Dedifferentiated amniotic fluid mesenchymal stem cell (primary cell): ENCODE results near the gene UPK3BL2.
"Not testable (repeated sequence)": the region's sequence is repeated elsewhere in the genome, so short reads cannot be mapped to it uniquely, and the experiment has no call there.

Experiments used
- DNase-seq: peaks from one replicate; pipeline ENCODE4 v3.0.0-alpha.2; 2016; ENCODE audit errors: extremely low spot score

UPK3BL2 gene

GRCh38 chr7:102531583-102531982 is 11.9 kb downstream of the UPK3BL2 start:
- not testable (repeated sequence) for DNase-seq

GRCh38 chr7:102527822-102528793 is 15.4 kb downstream of the UPK3BL2 start:
- not testable (repeated sequence) for DNase-seq

GRCh38 chr7:102527182-102527581 is 16.3 kb downstream of the UPK3BL2 start:
- not testable (repeated sequence) for DNase-seq

GRCh38 chr7:102524803-102525202 is 18.7 kb downstream of the UPK3BL2 start:
- DNase-seq, result not testable (repeated sequence)

- DNase-seq, result not testable (repeated sequence)
Observed at GRCh38 chr7:102520797-102521196, 22.7 kb downstream of the UPK3BL2 start.

- not testable (repeated sequence) for DNase-seq
Observed at GRCh38 chr7:102517550-102518147, 25.8 kb downstream of the UPK3BL2 start, which contains the start of gene RASA4B. Gene RASA4B, minus strand, starts transcription at chr7:102517777. Its CDS starts 67 bp downstream, at chr7:102517710.

GRCh38 chr7:102516951-102517350 is 26.5 kb downstream of the UPK3BL2 start:
- DNase-seq, result not testable (repeated sequence)

GRCh38 chr7:102515889-102516288 is 27.6 kb downstream of the UPK3BL2 start:
- not testable (repeated sequence) for DNase-seq

GRCh38 chr7:102514881-102515721 is 28.4 kb downstream of the UPK3BL2 start:
- not testable (repeated sequence) for DNase-seq

GRCh38 chr7:102512642-102513221 is 30.8 kb downstream of the UPK3BL2 start:
- peak; percentile 36 for DNase-seq

GRCh38 chr7:102511860-102512522 is 31.5 kb downstream of the UPK3BL2 start:
- not testable (repeated sequence) for DNase-seq

- not testable (repeated sequence) for DNase-seq
Observed at GRCh38 chr7:102510575-102510974, 32.9 kb downstream of the UPK3BL2 start.

GRCh38 chr7:102507410-102508088 is 35.9 kb downstream of the UPK3BL2 start:
- not testable (repeated sequence) for DNase-seq

- not testable (repeated sequence) for DNase-seq
Observed at GRCh38 chr7:102505298-102506185, 38.0 kb downstream of the UPK3BL2 start.

- DNase-seq, result not testable (repeated sequence)
Observed at GRCh38 chr7:102503141-102503540, 40.4 kb downstream of the UPK3BL2 start.

- not testable (repeated sequence) for DNase-seq
Observed at GRCh38 chr7:102498321-102498720, 45.2 kb downstream of the UPK3BL2 start.

GRCh38 chr7:102497308-102497707 is 46.2 kb downstream of the UPK3BL2 start:
- not testable (repeated sequence) for DNase-seq

- DNase-seq, result not testable (repeated sequence)
Observed at GRCh38 chr7:102496861-102497260, 46.6 kb downstream of the UPK3BL2 start.
